KBM-7 (cell line): ENCODE results near the gene FIS1.
A peak's percentile ranks its signal among the peaks of the same experiment; 100 is the strongest.

Source experiments
- DNase-seq: peaks from one replicate; pipeline ENCODE4 v3.0.0-alpha.2; 2015
- in situ Hi-C: fragments of 300-500 bp; cut with MboI; formaldehyde crosslinking; loops from 2 replicates; pipeline ENCODE4 v1.14.3; 2020; ENCODE audit warnings: low sequenced_read_pairs, low pct_unique_long_range_greater_than_20kb, mixed read lengths

Gene FIS1

GRCh38 chr7:101236292-101236835 is 8.5 kb downstream of the FIS1 start:
- no peak for DNase-seq
- in situ Hi-C loops, result no loop called here

- DNase-seq, result no peak
- in situ Hi-C loops, result no loop called here
Measured at GRCh38 chr7:101235522-101235921, 9.4 kb downstream of the FIS1 start.

GRCh38 chr7:101235050-101235449 is 9.8 kb downstream of the FIS1 start:
- in situ Hi-C loops, result no loop called here
- DNase-seq, result peak; percentile 25

GRCh38 chr7:101234636-101235035 is 10.2 kb downstream of the FIS1 start:
- in situ Hi-C loops, result no loop called here
- DNase-seq, result no peak

- in situ Hi-C loops, result no loop called here
- DNase-seq, result no peak
Measured at GRCh38 chr7:101233907-101234547, 10.9 kb downstream of the FIS1 start.

- DNase-seq, result no peak
- in situ Hi-C loops, result no loop called here
Measured at GRCh38 chr7:101232141-101232850, 12.6 kb downstream of the FIS1 start.

- DNase-seq, result no peak
- in situ Hi-C loops, result no loop called here
Measured at GRCh38 chr7:101231644-101232043, 13.2 kb downstream of the FIS1 start.

- in situ Hi-C loops, result no loop called here
Measured at GRCh38 chr7:101226721-101227120, 18.2 kb downstream of the FIS1 start.

GRCh38 chr7:101225650-101226049 is 19.2 kb downstream of the FIS1 start:
- no peak for DNase-seq
- in situ Hi-C loops, result no loop called here

More at GRCh38 chr7:101226721-101227120, 18.2 kb downstream of the FIS1 start:
- no peak for DNase-seq

GRCh38 chr7:101223528-101223927 is 21.4 kb downstream of the FIS1 start:
- no peak for DNase-seq
- in situ Hi-C loops, result no loop called here

- in situ Hi-C loops, result no loop called here
- no peak for DNase-seq
Measured at GRCh38 chr7:101222275-101222830, 22.5 kb downstream of the FIS1 start.

- DNase-seq, result no peak
- in situ Hi-C loops, result no loop called here
Measured at GRCh38 chr7:101220295-101220694, 24.6 kb downstream of the FIS1 start.

GRCh38 chr7:101218236-101219125 is 26.4 kb downstream of the FIS1 start:
- no peak for DNase-seq
- in situ Hi-C loops, result no loop called here

- peak; percentile 96 for DNase-seq
- in situ Hi-C loops, result no loop called here
Measured at GRCh38 chr7:101217388-101218235, 27.3 kb downstream of the FIS1 start, which contains the start of the genes PLOD3 and ZNHIT1. PLOD3 (minus strand) TSS chr7:101217581; CDS start chr7:101217274, 307 bp downstream. ZNHIT1 (plus strand) TSS chr7:101218165; CDS start chr7:101218196, 31 bp downstream.

- peak; percentile 51 for DNase-seq
- in situ Hi-C loops, result no loop called here
Measured at GRCh38 chr7:101216860-101217387, 28.0 kb downstream of the FIS1 start.

GRCh38 chr7:101216001-101216859 is 28.7 kb downstream of the FIS1 start:
- DNase-seq, result no peak
- in situ Hi-C loops, result no loop called here

- in situ Hi-C loops, result no loop called here
- DNase-seq, result no peak
Measured at GRCh38 chr7:101212014-101212413, 32.9 kb downstream of the FIS1 start.
